HUES6 (cell line): ENCODE measurements around the gene SF3B6.
"Not testable (repeated sequence)": the region's sequence is repeated elsewhere in the genome, so short reads cannot be mapped to it uniquely, and the experiment has no call there.

ENCODE experiments used
- H3K27ac ChIP-seq: 2 replicates; pipeline ENCODE4 v1.7.0; 2013; ENCODE audit warnings: low read depth, mild to moderate bottlenecking, low read length, inconsistent platforms
- H3K27me3 ChIP-seq: 2 replicates; pipeline ENCODE4 v1.6.1; 2013; ENCODE audit warnings: low read length; ENCODE audit not compliant: control insufficient read depth, insufficient read depth
- H3K36me3 ChIP-seq: 2 replicates; pipeline ENCODE4 v1.6.1; 2013; ENCODE audit warnings: low read length; ENCODE audit not compliant: control insufficient read depth, insufficient read depth
- H3K4me1 ChIP-seq: 2 replicates; pipeline ENCODE4 v1.6.1; 2013; ENCODE audit warnings: low read length; ENCODE audit not compliant: control insufficient read depth, insufficient read depth
- H3K4me3 ChIP-seq: 2 replicates; pipeline ENCODE4 v1.5.1; 2013; ENCODE audit warnings: low read depth, low read length
- H3K9ac ChIP-seq: one replicate; pipeline ENCODE4 v1.6.1; 2013; ENCODE audit warnings: mild to moderate bottlenecking, low read length
- H3K9me3 ChIP-seq: 2 replicates; pipeline ENCODE4 v1.6.1; 2013; ENCODE audit warnings: low read depth, low read length; ENCODE audit not compliant: control insufficient read depth, insufficient read depth

The SF3B6 gene

DNA sequence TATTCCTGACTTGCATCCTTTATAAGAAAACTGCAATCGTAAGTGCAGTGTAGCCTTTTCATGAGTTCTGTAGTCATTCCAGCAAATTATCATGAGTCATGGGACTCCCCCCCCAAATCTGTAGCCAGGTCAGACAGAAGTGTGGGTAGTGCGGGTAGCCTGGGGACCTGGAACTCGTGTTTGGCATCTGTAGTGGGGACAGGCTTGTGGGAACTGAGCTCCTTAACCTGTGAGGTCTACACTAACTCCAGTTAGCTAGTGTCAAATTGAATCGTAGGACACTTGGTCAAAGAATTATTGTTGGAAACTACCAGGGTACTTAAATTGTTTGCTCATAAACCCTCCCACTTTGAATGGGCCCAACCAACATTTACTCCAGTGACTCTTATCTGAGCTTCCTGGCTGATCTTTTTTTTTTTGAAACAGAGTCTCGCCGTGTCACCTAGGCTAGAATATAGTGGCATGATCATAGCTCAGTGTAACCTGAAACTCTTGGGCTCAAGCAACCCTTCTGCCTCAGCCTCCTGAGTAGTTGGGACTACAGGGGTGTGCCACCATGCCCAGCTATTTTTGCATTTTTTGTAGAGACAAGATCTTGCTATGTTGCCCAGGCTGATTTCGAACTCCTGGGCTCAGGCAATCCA, 34.7 kb upstream of the SF3B6 start:
- Histone ChIP-seq H3K9me3 (peaks cover 17% of the 10 kb centered on the region), H3K4me3 (no peak overlapping the region), H3K27ac (no peak overlapping the region), H3K4me1 (no peaks in the 10 kb centered on the region), H3K9ac (no peak overlapping the region), H3K36me3 (no peaks in the 10 kb centered on the region), H3K27me3 (no peaks in the 10 kb centered on the region)

DNA sequence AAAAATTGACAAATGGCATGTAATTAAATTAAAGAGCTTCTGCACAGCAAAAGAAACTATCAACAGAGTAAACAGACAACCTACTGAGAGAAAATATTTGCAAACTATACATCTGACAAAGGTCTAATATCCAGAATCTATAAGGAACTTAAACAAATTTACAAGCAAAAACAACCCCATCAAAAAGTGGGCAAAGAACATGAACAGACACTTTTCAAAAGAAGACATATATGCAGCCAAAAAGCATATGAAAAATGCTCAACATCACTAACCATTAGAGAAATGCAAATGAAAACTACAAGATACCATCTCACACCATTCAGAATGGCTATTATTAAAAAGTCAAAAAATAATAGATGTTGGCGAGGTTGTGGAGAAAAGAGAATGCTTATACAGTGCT, 33.3 kb upstream of the SF3B6 start:
- H3K27ac ChIP-seq, H3K36me3 ChIP-seq, H3K4me1 ChIP-seq, H3K9me3 ChIP-seq, H3K27me3 ChIP-seq, H3K4me3 ChIP-seq, H3K9ac ChIP-seq: not testable (repeated sequence)

DNA sequence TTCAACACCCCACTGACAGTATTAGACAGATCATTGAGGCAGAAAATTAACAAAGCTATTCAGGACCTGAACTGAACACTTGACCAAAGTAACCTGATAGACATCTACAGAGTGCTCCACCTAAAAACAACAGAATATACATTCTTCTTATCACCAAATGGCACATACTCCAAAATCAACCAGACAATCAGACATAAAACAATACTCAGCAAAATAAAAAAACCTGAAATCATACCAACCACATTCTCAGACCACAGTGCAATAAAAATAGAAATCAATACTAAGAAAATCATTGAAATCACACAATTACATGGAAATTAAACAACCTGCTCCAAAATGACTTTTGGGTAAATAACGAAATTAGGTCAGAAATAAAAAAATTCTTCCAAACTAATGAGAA, 31.2 kb upstream of the SF3B6 start:
- no peaks in the 10 kb centered on the region for H3K4me1 ChIP-seq
- H3K27ac ChIP-seq: no peak overlapping the region
- peaks cover 5% of the 10 kb centered on the region; the same call in 1 of the 2 replicates for H3K9me3 ChIP-seq
- H3K9ac ChIP-seq: no peak overlapping the region
- H3K36me3 ChIP-seq: no peaks in the 10 kb centered on the region
- no peaks in the 10 kb centered on the region for H3K27me3 ChIP-seq
- H3K4me3 ChIP-seq: no peak overlapping the region

DNA sequence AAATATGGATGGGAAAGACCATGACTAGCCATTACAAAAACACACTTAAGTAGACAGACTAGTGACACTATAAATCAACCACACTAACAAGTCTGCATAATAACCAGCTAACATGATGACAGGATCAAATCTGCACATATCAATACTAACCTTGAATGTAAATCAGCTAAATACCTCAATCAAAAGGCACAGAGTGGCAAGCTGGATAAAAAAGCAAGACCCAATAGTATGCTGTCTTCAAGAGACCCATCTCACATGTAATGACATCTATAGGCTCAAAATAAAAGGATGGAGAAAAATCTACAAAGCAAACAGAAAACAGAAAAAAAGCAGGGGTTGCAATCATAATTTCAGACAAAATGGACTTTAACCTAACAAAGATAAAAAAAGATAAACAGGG, 30.7 kb upstream of the SF3B6 start:
- no peak overlapping the region for H3K9ac ChIP-seq
- no peaks in the 10 kb centered on the region for H3K4me1 ChIP-seq
- no peak overlapping the region for H3K27ac ChIP-seq
- H3K4me3 ChIP-seq: no peak overlapping the region
- no peaks in the 10 kb centered on the region for H3K36me3 ChIP-seq
- H3K9me3 ChIP-seq: peaks cover 5% of the 10 kb centered on the region; the same call in 1 of the 2 replicates
- no peaks in the 10 kb centered on the region for H3K27me3 ChIP-seq

DNA sequence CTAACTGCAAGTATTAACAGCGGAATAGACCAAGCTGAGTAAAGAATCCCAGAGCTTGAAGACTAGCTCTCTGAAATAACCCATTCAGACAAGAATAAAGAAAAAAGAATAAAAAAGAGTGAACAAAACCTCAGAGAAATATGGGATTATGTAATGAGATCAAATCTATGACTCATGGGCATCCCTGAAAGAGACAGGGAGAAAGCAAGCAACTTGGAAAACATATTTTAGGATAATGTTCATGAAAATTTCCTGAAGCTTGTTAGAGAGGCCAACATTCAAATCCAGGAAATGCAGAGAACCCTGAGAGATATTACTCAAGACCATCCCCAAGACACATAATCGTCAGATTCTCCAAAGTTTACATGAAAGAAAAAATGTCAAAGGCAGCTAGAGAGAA, 29.7 kb upstream of the SF3B6 start:
- Histone ChIP-seq H3K36me3 (no peaks in the 10 kb centered on the region), H3K4me1 (no peaks in the 10 kb centered on the region), H3K9ac (no peak overlapping the region), H3K4me3 (no peak overlapping the region), H3K27me3 (no peaks in the 10 kb centered on the region), H3K27ac (no peak overlapping the region), H3K9me3 (peaks cover 5% of the 10 kb centered on the region; the same call in 1 of the 2 replicates)

DNA sequence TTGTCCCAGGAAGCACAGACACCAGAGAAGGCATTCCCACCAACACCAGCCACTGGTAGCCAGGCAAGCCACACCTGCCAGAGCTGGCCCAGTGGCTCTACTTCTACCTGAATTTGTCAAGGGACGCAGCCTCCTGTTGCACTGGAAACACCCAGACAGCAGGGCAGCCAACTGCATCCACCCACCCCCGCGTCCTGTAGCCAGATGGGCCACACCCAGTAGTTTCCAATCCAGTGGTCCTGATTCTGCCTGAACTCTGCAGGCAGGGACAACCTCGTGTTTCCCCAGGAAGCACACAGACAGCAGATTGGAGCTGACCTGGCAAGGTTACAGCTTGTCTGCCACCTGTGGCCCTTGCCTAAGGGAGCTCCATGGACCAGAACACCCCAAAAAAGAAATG, 28.8 kb upstream of the SF3B6 start:
- Histone ChIP-seq H3K9me3 (peaks cover 5% of the 10 kb centered on the region; the same call in 1 of the 2 replicates), H3K9ac (no peak overlapping the region), H3K4me3 (no peak overlapping the region), H3K4me1 (no peaks in the 10 kb centered on the region), H3K27ac (no peak overlapping the region), H3K36me3 (no peaks in the 10 kb centered on the region), H3K27me3 (no peaks in the 10 kb centered on the region)

DNA sequence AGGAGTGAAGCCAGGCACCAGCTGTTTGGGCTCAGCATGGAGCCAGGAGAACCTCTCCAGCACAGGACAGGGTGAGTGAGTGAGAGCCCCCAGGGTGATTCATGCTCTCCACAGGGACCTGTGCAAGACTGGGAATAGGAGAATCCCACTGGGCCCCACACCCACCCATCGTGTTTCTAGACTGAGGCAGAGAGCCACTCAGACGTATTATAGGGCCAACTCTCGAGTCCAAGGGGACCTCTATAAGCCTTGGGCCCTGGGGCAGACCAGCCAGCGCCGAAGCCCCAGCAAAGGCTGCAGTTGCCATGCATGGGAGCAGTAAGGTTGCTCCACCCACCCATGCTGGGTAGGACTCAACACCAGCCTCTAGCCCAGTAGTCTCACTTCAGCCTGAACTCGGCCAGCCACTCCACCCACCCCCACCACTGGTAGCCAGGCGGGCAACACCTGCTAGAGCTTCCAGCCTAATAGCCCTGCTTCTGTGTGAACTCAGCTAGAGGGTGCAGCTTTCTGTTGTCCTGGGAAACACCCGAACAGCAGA, 28.1 kb upstream of the SF3B6 start:
- H3K27me3 ChIP-seq: no peaks in the 10 kb centered on the region
- H3K9ac ChIP-seq: no peak overlapping the region
- no peaks in the 10 kb centered on the region for H3K4me1 ChIP-seq
- peaks cover 5% of the 10 kb centered on the region; the same call in 1 of the 2 replicates for H3K9me3 ChIP-seq
- no peak overlapping the region for H3K4me3 ChIP-seq
- no peak overlapping the region for H3K27ac ChIP-seq
- no peaks in the 10 kb centered on the region for H3K36me3 ChIP-seq

DNA sequence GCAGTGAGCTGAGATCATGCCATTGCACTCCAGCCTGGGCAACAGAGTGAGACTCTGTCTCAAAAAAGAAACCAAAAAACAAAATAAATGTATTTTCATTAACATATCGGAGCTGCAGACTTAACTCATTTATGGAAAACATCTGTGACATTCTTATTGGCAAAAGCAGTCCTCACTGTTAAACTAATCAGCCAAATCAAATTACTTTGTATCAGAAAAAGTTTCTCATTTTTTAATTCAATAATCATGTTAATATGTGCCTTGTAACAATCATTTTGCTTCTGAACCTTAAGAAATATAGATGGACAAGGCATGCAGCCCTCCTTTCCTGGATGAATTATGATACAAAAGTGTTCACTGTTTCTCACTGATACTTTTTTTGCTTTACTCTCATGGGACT, 26.6 kb upstream of the SF3B6 start:
- Histone ChIP-seq H3K4me3 (no peak overlapping the region), H3K9ac (no peak overlapping the region), H3K27ac (no peak overlapping the region), H3K36me3 (no peaks in the 10 kb centered on the region), H3K9me3 (peaks cover 5% of the 10 kb centered on the region; the same call in 1 of the 2 replicates), H3K4me1 (no peaks in the 10 kb centered on the region), H3K27me3 (no peaks in the 10 kb centered on the region)

DNA sequence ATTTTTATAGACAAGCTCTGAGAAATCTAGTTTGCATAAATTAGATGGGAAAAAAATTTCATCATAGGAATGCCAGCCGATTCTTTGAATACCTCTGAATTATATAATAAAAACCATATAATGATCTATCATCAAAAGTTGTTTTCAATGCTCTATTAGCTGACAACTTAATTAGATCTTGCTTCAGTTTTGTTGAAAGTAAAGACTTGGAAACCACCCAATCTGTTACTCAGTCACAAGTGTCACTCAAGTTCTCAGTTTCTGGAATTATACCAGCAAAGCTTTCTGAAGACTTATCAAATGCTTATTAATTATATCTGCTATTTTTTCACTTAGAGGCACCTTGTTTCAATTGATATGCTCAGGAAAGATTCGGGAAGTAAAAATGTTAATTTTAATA, 25.9 kb upstream of the SF3B6 start:
- Histone ChIP-seq H3K9me3 (peaks cover 5% of the 10 kb centered on the region; the same call in 1 of the 2 replicates), H3K27me3 (no peaks in the 10 kb centered on the region), H3K27ac (no peak overlapping the region), H3K4me3 (no peak overlapping the region), H3K4me1 (no peaks in the 10 kb centered on the region), H3K36me3 (no peaks in the 10 kb centered on the region), H3K9ac (no peak overlapping the region)

DNA sequence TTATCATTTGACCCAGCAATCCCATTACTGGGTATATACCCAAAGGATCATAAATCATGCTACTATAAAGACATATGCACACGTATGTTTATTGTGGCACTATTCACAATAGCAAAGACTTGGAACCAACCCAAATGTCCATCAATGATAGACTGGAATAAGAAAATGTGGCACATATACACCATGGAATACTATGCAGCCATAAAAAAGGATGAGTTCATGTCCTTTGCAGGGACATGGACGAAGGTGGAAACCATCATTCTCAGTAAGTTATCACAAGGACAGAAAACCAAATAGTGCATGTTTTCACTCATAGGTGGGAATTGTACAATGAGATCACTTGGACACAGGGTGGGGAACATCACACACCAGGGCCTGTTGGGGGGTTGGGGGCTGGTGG, 24.6 kb upstream of the SF3B6 start:
- H3K36me3 ChIP-seq, H3K27me3 ChIP-seq, H3K27ac ChIP-seq, H3K9me3 ChIP-seq, H3K4me1 ChIP-seq, H3K9ac ChIP-seq, H3K4me3 ChIP-seq: not testable (repeated sequence)

DNA sequence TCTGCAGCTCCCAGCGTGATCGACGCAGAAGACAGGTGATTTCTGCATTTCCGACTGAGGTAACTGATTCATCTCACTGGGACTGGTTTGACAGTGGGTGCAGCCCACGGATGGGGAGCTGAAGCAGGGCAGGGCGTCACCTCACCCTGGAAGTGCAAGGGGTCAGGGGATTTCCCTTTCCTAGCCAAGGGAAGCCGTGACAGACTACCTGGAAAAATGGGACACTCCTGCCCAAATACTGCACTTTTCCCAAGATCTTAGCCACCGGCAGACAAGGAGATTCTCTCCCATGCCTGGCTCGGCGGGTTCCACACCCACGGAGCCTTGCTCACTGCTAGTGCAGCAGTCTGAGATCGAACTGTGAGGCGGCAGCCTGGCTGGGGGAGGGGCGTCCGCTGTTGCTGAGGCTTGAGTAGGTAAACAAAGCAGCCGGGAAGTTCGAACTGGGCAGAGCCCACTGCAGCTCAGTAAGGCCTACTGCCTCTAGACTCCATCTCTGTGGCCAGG, 19.1 kb upstream of the SF3B6 start:
- not testable (repeated sequence) for H3K36me3 ChIP-seq, H3K27me3 ChIP-seq, H3K27ac ChIP-seq, H3K9me3 ChIP-seq
- Histone ChIP-seq H3K4me1 (peaks cover 11% of the 10 kb centered on the region; the same call in 1 of the 2 replicates), H3K4me3 (peak overlapping the region; percentile 46), H3K9ac (peak overlapping the region; percentile 40)
